HCT116 (cell line): Measurements from ENCODE around the gene G2E3. TPM values are rescaled to one million over a fixed set of nuclear protein-coding genes. Genes with fewer than 3 reads are reported as not detected.

Experiments used
- ATAC-seq: fragments of 200-7000 bp; cut with Tn5 transposase; 2 replicates; pipeline ENCODE4 v1.9.1; 2020; ENCODE audit warnings: mild to moderate bottlenecking, moderate library complexity
- BruUV-seq: library from RNA; stranded (reverse); fragments of 400-500 nt; replicated peaks from 2 replicates; lab custom pipeline; 2021; lab: Mats Ljungman, UMichigan
- CTCF ChIA-PET: fragments of 300-600 bp; sonication (Branson Sonifier 250); formaldehyde crosslinking; loops from one replicate; lab custom pipeline; 2021; ENCODE audit warnings: antibody characterized with exemption; lab: Charles Lee
- POLR2A ChIA-PET: fragments of 300-600, 350-600 bp; sonication (Branson Sonifier 250); formaldehyde crosslinking; loops from one replicate; lab custom pipeline; 2021; ENCODE audit warnings: antibody characterized with exemption; lab: Charles Lee
- RAD21 ChIA-PET, 2 experiments: fragments of 300-600 bp; sonication (Branson Sonifier 250); formaldehyde crosslinking; loops; one replicate each; lab custom pipeline; 2023; ENCODE audit warnings: low total read pairs in 2 of 2; ENCODE audit not compliant: uncharacterized antibody in 2 of 2, unreplicated experiment in 2 of 2, low non-redundant PET in 1 of 2; lab: Charles Lee
- DNase-seq: peaks from one replicate; pipeline ENCODE4 v3.0.0-alpha.2; 2010; ENCODE audit warnings: low read depth, low spot score
- H2AFZ ChIP-seq: fragments of 200-600 bp; shearing (Covaris generic), sonication (generic); 2 replicates; pipeline ENCODE4 v1.6.1; 2017; ENCODE audit warnings: low read depth, mixed run types, mixed read lengths, antibody characterized with exemption, low read length; ENCODE audit not compliant: poor library complexity, severe bottlenecking
- H3K27ac ChIP-seq: 2 replicates; pipeline ENCODE4 v1.5.1; 2012; ENCODE audit warnings: low read depth, low read length
- H3K27me3 ChIP-seq: fragments of 200-600 bp; sonication (generic); 2 replicates; pipeline ENCODE4 v1.6.1; 2016; ENCODE audit warnings: mixed run types, low read length, mixed read lengths; ENCODE audit not compliant: insufficient read depth
- H3K36me3 ChIP-seq, 2 experiments: fragments of 200-500 bp in 1 of 2; fragments of 200-600 bp in 1 of 2; sonication (Bioruptor generic) in 1 of 2; sonication (generic) in 1 of 2; 2 replicates each; pipeline versions ENCODE4 v1.5.1 to v1.6.1; 2014 to 2016; ENCODE audit warnings: low read length in 2 of 2, inconsistent platforms in 1 of 2, mixed read lengths in 1 of 2, mixed run types in 1 of 2; ENCODE audit not compliant: insufficient read depth in 2 of 2, control insufficient read depth in 1 of 2
- H3K4me1 ChIP-seq, 2 experiments: fragments of 200-600 bp in 1 of 2; sonication (generic) in 1 of 2; 2 replicates each; pipeline versions ENCODE4 v1.5.1 to v1.6.1; 2012 to 2017; ENCODE audit warnings: low read length in 2 of 2, inconsistent platforms in 1 of 2, mild to moderate bottlenecking in 1 of 2, mixed read lengths in 1 of 2, mixed run types in 1 of 2, moderate library complexity in 1 of 2; ENCODE audit not compliant: insufficient read depth in 2 of 2, control insufficient read depth in 1 of 2
- H3K4me2 ChIP-seq: fragments of 200-600 bp; sonication (generic); 2 replicates; pipeline ENCODE4 v1.6.1; 2017; ENCODE audit warnings: mixed run types, low read length, mixed read lengths
- H3K4me3 ChIP-seq, 2 experiments: fragments of 200-600 bp in 1 of 2; sonication (generic) in 1 of 2; replicated peaks in 1 of 2; 2 replicates each; pipeline ENCODE4 v1.5.1; 2011 to 2016; ENCODE audit warnings: low read length in 2 of 2, control low read depth in 1 of 2, low read depth in 1 of 2, mild to moderate bottlenecking in 1 of 2, mixed read lengths in 1 of 2, mixed run types in 1 of 2
- H3K79me2 ChIP-seq: fragments of 200-600 bp; sonication (generic); 2 replicates; pipeline ENCODE4 v1.6.1; 2017; ENCODE audit warnings: mild to moderate bottlenecking, mixed run types, low read length, moderate library complexity, mixed read lengths; ENCODE audit not compliant: insufficient read depth
- H3K9ac ChIP-seq: fragments of 200-600 bp; sonication (generic); 2 replicates; pipeline ENCODE4 v1.6.1; 2016; ENCODE audit warnings: low read length, mixed read lengths
- H3K9me2 ChIP-seq: fragments of 200-600 bp; sonication (generic), shearing (Covaris generic); 2 replicates; pipeline ENCODE4 v1.6.1; 2017; ENCODE audit warnings: mixed run types, mild to moderate bottlenecking, moderate library complexity; ENCODE audit not compliant: insufficient read depth
- H3K9me3 ChIP-seq, 2 experiments: fragments of 200-500 bp in 1 of 2; fragments of 200-600 bp in 1 of 2; sonication (Bioruptor generic) in 1 of 2; sonication (generic) in 1 of 2; 2 replicates each; pipeline ENCODE4 v1.6.1; 2014 to 2017; ENCODE audit warnings: low read length in 2 of 2, mixed read lengths in 2 of 2, inconsistent platforms in 1 of 2, low read depth in 1 of 2, mild to moderate bottlenecking in 1 of 2, mixed run types in 1 of 2, moderate library complexity in 1 of 2; ENCODE audit not compliant: control insufficient read depth in 1 of 2, insufficient read depth in 1 of 2
- H4K20me1 ChIP-seq: fragments of 200-600 bp; sonication (generic), shearing (Covaris generic); 2 replicates; pipeline ENCODE4 v1.6.1; 2017; ENCODE audit warnings: mixed run types, mild to moderate bottlenecking, moderate library complexity; ENCODE audit not compliant: insufficient read depth
- CBX3 ChIP-seq: IDR thresholded peaks from 2 replicates; pipeline ENCODE4 v1.6.1; 2012; ENCODE audit warnings: low read depth
- ELF1 ChIP-seq: IDR thresholded peaks from 2 replicates; pipeline ENCODE4 v1.6.1; 2012; ENCODE audit warnings: low read depth, borderline replicate concordance
- EZH2phosphoT487 ChIP-seq: fragments of 200-600 bp; IDR thresholded peaks from 2 replicates; pipeline ENCODE4 v1.6.1; 2018; ENCODE audit warnings: antibody characterized with exemption, borderline replicate concordance
- FOSL1 ChIP-seq: IDR thresholded peaks from 2 replicates; pipeline ENCODE4 v1.6.1; 2012; ENCODE audit warnings: low read depth
- JUND ChIP-seq: IDR thresholded peaks from 2 replicates; pipeline ENCODE4 v1.6.1; 2012
- SIN3A ChIP-seq: IDR thresholded peaks from 2 replicates; pipeline ENCODE4 v1.6.1; 2012; ENCODE audit warnings: low read depth
- SP1 ChIP-seq: IDR thresholded peaks from 2 replicates; pipeline ENCODE4 v1.6.1; 2012; ENCODE audit warnings: low read depth
- SRF ChIP-seq: IDR thresholded peaks from 2 replicates; pipeline ENCODE4 v1.6.1; 2012; ENCODE audit warnings: low read depth
- ZBTB33 ChIP-seq: IDR thresholded peaks from 2 replicates; pipeline ENCODE4 v1.6.1; 2011; ENCODE audit warnings: mild to moderate bottlenecking, low read length, moderate library complexity; ENCODE audit not compliant: insufficient replicate concordance; ENCODE audit errors: extremely low read depth
- ZFX ChIP-seq: fragments of 450-650 bp; IDR thresholded peaks from 2 replicates; pipeline ENCODE4 v1.6.1; 2017
- intact Hi-C: fragments of 100-400 bp; cut with micrococcal nuclease; formaldehyde crosslinking; loops from 2 replicates; pipeline ENCODE4 v1.10.0; 2022
- total RNA-seq: library from RNA; stranded (reverse); gene quantifications from one replicate; pipeline ENCODE4 v1.2.1, GENCODE V29; 2021; ENCODE audit not compliant: unreplicated experiment
- TF ChIP-seq, protein P1 (sequence below), 3 experiments: fragments of 200-600 bp in 1 of 3; sonication (generic) in 1 of 3; IDR thresholded peaks in 2 of 3; conservative IDR thresholded peaks in 1 of 3; 2 replicates each; pipeline ENCODE4 v1.5.1; 2012 to 2017; ENCODE audit warnings: low read depth in 2 of 3, low read length in 2 of 3, antibody characterized with exemption in 1 of 3, borderline replicate concordance in 1 of 3, control low read depth in 1 of 3, mild to moderate bottlenecking in 1 of 3, mixed read lengths in 1 of 3, mixed run types in 1 of 3, moderate library complexity in 1 of 3; ENCODE audit not compliant: insufficient read depth in 1 of 3

The G2E3 gene
- total RNA-seq, 1 experiment from 2014 or later = 47.0 TPM

DNA sequence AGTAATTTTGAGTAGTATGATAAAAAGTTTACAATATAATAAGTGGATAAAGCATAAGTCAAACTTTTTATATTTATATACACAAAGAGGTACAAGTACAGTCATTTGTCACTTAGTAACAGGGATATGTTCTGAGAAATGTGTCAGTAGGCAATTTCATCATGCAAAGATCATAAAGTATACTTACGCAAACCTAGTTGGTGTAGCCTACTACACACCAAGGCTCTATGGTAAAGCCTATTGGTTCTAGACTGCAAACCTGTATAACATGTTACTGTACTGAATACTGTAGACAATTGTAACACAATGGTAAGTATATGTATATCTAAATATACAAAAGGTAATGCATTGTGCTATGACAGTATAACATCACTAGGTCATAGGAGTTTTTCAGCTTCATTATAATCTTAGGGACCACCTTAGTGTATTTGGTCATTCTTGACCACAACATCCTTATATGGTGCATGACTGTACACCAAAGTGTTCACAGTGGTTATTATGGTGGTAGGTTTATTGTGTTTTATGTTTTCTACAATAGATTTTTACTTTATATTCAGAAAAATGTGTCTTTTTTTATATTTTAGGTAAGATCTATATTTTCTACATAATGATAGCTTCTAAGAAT, 48.3 kb downstream of the G2E3 start:
- ChIA-PET RAD21 (no interaction called here), CTCF (no interaction called here), POLR2A (no interaction called here)
- H3K4me1 ChIP-seq = peaks cover 4 to 16% of the 10 kb centered on the region in 2 experiments; a peak in 2 of 4 replicates
- peaks cover 21 to 31% of the 10 kb centered on the region in 2 experiments; a peak in 3 of 4 replicates for H3K36me3 ChIP-seq
- TF ChIP-seq SIN3A (no peak), FOSL1 (no peak), ZFX (no peak), SP1 (no peak), JUND (no peak), ELF1 (no peak), ZBTB33 (no peak), CBX3 (no peak), EZH2phosphoT487 (no peak), SRF (no peak)
- TF ChIP-seq, protein P1, sequence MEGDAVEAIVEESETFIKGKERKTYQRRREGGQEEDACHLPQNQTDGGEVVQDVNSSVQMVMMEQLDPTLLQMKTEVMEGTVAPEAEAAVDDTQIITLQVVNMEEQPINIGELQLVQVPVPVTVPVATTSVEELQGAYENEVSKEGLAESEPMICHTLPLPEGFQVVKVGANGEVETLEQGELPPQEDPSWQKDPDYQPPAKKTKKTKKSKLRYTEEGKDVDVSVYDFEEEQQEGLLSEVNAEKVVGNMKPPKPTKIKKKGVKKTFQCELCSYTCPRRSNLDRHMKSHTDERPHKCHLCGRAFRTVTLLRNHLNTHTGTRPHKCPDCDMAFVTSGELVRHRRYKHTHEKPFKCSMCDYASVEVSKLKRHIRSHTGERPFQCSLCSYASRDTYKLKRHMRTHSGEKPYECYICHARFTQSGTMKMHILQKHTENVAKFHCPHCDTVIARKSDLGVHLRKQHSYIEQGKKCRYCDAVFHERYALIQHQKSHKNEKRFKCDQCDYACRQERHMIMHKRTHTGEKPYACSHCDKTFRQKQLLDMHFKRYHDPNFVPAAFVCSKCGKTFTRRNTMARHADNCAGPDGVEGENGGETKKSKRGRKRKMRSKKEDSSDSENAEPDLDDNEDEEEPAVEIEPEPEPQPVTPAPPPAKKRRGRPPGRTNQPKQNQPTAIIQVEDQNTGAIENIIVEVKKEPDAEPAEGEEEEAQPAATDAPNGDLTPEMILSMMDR (IDR thresholded peaks at IDR 0.05 in 2 of 3, conservative IDR thresholded peaks at IDR 0.05 in 1 of 3; ENCODE audit: borderline replicate concordance in 1 of 3, insufficient read depth in 1 of 3, low read depth in 2 of 3, low read length in 2 of 3) = no peak
- H3K9me3 ChIP-seq = no peaks in the 10 kb centered on the region
- no peak overlapping the region for H3K4me3 ChIP-seq
- H3K9me2 ChIP-seq = no peaks in the 10 kb centered on the region
- no peak overlapping the region for H3K27ac ChIP-seq
- ATAC-seq = no peak
- H3K27me3 ChIP-seq = no peaks in the 10 kb centered on the region
- peaks cover 16% of the 10 kb centered on the region for H3K79me2 ChIP-seq
- H4K20me1 ChIP-seq = no peaks in the 10 kb centered on the region
- H3K9ac ChIP-seq = no peak overlapping the region
- intact Hi-C loops = no loop called here
- H2AFZ ChIP-seq = no peak overlapping the region
- BruUV-seq = no TSS peak
- DNase-seq = no peak
- no peak overlapping the region for H3K4me2 ChIP-seq
